ENCODE data around the gene SHB. TPM values are rescaled to one million over a fixed set of nuclear protein-coding genes. Genes with fewer than 3 reads are reported as not detected.

SHB gene
- total and polyA plus RNA-seq, 2 of the 13 experiments (the other 11 are each of a cell fraction or from before 2014, with no cell fraction given), result 19.4 to 20.7 TPM

DNA sequence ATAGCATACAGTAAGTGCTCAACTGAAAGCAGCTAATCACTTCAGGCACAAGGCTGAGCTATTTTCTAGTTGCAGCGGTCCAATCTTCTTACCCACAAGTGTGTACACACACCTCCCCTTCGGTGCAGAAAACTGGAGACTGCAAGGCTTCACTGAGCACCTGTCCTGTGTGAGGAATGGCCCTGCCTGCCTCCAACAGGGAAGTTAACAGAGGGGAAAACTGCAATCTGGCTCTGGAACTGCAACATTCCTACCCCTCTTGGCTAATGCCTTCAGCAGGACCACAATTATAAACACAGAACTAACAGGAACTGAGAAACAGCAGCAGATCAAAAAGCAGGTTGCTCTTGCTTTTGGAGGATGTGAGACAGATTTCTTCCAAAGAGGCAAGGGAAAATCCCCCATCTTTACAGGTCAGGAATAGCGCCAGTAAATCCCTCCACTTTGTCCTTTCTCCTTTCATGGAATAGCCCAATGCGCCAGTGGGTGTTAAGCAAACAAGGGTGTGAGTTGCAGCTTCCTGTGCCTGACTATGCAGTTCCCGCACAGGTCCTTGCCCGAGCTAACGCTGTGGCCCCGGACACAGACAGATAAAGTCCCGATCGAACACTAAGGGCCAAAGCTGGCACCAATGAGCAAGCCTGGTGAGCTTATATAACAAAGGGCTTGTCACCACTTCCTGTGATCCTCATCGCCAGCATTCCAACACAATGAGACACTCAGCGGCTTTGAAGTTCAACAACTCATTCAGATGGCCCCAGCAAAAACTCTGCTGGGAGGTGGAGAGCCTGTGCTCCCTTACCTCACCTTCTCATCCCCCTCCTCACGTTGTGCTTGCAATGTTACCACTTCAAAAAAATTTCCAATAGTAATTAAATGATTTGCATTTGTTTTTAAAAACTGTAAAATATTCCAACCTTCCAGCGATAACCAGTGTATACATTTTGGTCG is 21.5 kb downstream of the SHB start (continued):
- TF ChIP-seq, protein P1, sequence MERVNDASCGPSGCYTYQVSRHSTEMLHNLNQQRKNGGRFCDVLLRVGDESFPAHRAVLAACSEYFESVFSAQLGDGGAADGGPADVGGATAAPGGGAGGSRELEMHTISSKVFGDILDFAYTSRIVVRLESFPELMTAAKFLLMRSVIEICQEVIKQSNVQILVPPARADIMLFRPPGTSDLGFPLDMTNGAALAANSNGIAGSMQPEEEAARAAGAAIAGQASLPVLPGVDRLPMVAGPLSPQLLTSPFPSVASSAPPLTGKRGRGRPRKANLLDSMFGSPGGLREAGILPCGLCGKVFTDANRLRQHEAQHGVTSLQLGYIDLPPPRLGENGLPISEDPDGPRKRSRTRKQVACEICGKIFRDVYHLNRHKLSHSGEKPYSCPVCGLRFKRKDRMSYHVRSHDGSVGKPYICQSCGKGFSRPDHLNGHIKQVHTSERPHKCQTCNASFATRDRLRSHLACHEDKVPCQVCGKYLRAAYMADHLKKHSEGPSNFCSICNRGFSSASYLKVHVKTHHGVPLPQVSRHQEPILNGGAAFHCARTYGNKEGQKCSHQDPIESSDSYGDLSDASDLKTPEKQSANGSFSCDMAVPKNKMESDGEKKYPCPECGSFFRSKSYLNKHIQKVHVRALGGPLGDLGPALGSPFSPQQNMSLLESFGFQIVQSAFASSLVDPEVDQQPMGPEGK (CRISPR knock-in tag; IDR thresholded peaks at IDR 0.05), result peak; percentile 82
- TF ChIP-seq MED8 (CRISPR knock-in tag; IDR thresholded peaks at IDR 0.05; ENCODE audit: insufficient replicate concordance) (peak; percentile 97), MYNN (CRISPR knock-in tag; IDR thresholded peaks at IDR 0.05; ENCODE audit: low read depth) (no peak), ZNF446 (CRISPR knock-in tag; IDR thresholded peaks at IDR 0.05) (0 out of 2 replicates have a peak, but pooled peaks have one; percentile 16), ONECUT2 (CRISPR knock-in tag; IDR thresholded peaks at IDR 0.05) (peak; percentile 95), HNRNPLL (IDR thresholded peaks at IDR 0.05; ENCODE audit: low read depth, low read length, poor library complexity, severe bottlenecking) (no peak), SAP130 (CRISPR knock-in tag; IDR thresholded peaks at IDR 0.05; ENCODE audit: low read depth) (peak; percentile 94), STAT5B (CRISPR knock-in tag; IDR thresholded peaks at IDR 0.05) (no peak), POLR2G (IDR thresholded peaks at IDR 0.05; ENCODE audit: low read depth, low read length) (peak; percentile 73), HMG20B (CRISPR knock-in tag; conservative IDR thresholded peaks at IDR 0.05) (peak; percentile 79; the same call in 1 of the 2 replicates), NFRKB (IDR thresholded peaks at IDR 0.05) (no peak), ZBTB8A (CRISPR knock-in tag; IDR thresholded peaks at IDR 0.05; ENCODE audit: borderline replicate concordance, low read depth) (no peak)
- TF ChIP-seq, protein P2, sequence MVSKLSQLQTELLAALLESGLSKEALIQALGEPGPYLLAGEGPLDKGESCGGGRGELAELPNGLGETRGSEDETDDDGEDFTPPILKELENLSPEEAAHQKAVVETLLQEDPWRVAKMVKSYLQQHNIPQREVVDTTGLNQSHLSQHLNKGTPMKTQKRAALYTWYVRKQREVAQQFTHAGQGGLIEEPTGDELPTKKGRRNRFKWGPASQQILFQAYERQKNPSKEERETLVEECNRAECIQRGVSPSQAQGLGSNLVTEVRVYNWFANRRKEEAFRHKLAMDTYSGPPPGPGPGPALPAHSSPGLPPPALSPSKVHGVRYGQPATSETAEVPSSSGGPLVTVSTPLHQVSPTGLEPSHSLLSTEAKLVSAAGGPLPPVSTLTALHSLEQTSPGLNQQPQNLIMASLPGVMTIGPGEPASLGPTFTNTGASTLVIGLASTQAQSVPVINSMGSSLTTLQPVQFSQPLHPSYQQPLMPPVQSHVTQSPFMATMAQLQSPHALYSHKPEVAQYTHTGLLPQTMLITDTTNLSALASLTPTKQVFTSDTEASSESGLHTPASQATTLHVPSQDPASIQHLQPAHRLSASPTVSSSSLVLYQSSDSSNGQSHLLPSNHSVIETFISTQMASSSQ (IDR thresholded peaks at IDR 0.05; ENCODE audit: low read depth), result peak; percentile 68; the same call in 1 of the 2 replicates
- TF ChIP-seq, protein P2 (CRISPR knock-in tag; IDR thresholded peaks at IDR 0.05; ENCODE audit: borderline replicate concordance), result peak; percentile 82
- TF ChIP-seq, protein P3, sequence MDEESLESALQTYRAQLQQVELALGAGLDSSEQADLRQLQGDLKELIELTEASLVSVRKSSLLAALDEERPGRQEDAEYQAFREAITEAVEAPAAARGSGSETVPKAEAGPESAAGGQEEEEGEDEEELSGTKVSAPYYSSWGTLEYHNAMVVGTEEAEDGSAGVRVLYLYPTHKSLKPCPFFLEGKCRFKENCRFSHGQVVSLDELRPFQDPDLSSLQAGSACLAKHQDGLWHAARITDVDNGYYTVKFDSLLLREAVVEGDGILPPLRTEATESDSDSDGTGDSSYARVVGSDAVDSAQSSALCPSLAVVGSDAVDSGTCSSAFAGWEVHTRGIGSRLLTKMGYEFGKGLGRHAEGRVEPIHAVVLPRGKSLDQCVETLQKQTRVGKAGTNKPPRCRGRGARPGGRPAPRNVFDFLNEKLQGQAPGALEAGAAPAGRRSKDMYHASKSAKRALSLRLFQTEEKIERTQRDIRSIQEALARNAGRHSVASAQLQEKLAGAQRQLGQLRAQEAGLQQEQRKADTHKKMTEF (CRISPR knock-in tag; IDR thresholded peaks at IDR 0.05), result peak; percentile 97
- TF ChIP-seq, protein P4, sequence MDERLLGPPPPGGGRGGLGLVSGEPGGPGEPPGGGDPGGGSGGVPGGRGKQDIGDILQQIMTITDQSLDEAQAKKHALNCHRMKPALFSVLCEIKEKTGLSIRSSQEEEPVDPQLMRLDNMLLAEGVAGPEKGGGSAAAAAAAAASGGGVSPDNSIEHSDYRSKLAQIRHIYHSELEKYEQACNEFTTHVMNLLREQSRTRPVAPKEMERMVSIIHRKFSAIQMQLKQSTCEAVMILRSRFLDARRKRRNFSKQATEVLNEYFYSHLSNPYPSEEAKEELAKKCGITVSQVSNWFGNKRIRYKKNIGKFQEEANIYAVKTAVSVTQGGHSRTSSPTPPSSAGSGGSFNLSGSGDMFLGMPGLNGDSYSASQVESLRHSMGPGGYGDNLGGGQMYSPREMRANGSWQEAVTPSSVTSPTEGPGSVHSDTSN (CRISPR knock-in tag; IDR thresholded peaks at IDR 0.05), result no peak

Measured in HepG2 (cell line).